HG03457 (cell line): ENCODE data around the gene GNAL.

Source experiments
- ATAC-seq: cut with Tn5 transposase; IDR thresholded peaks from one replicate; pipeline ENCODE4 v1.9.1; 2021; ENCODE audit warnings: moderate number of reproducible peaks; ENCODE audit not compliant: unreplicated experiment

Gene GNAL

DNA sequence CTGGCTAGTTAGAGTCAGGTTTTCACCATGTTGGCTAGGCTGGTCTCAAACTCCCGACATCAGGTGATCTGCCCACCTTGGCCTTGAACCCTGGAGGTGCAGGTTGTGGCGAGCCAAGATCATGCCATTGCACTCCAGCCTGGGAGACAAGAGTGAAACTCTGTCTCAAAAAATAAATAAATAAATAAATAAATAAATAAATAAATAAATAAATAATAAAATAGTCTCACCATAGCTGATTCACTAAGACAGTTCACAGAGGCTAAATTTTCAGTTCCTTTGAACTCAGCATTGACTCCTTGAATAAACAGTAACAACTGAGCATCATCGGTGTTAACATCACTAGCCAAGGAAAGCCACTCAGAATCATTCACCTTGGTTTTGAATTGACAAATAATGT is 32.7 kb downstream of the GNAL start:
- ATAC-seq = no peak

DNA sequence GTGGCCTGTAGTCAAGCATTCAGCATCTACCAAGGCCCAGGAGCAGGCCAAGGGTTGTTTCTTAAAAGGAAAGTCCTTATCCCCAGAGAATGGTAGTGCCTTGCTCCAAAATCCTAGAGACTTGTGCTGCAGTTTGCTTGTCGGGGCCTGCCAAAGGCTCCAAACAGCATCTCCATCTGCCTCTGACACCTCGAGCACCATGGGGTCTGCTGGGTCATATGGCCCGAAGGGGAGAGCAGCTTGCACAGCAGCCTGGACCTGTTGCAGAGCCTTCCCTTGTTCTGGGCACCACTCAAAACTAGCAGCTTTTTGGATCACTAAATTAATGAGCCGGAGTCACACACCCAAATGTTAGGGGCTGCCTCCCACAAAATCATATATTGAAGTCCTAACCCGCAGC is 35.7 kb downstream of the GNAL start:
- ATAC-seq = no peak

DNA sequence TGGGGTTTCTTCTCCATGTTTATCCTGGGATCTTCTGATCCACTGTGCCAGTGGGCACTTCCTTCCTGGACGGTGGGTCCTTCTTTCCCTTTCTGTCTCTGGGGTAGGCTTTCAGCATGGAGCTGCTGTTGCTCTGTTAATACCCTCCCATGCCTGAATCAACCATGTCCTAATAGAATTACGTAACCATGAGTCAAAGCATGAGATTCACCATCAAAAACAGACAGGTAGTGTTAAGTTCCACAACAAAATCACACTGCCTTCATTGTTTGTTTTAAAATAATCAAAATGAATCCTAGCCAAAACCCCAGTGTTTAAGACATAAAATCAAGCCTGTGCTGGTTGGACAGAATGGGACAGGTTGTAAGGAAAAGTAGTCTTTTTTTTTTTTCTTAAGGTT is 37.5 kb downstream of the GNAL start:
- ATAC-seq = no peak

DNA sequence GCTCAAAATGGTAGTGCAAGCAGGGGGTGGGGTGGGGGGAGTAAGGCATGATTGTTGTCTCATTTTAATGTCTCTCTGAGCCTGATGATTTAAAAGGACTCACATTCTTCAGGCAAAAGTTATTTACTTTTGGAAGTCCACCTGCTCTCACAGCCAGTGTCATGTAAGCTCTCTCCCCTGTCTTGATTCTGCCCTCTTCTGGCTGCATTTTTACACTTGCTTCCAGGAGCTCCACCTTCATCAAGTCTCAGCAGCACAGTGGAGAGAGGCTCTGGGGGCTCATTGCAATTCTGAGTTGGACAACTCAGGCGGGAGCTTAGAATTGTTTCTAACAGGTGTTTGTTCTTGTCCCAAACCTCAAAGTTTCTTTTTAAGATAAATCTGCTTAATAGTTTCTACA is 39.2 kb downstream of the GNAL start:
- no peak for ATAC-seq

DNA sequence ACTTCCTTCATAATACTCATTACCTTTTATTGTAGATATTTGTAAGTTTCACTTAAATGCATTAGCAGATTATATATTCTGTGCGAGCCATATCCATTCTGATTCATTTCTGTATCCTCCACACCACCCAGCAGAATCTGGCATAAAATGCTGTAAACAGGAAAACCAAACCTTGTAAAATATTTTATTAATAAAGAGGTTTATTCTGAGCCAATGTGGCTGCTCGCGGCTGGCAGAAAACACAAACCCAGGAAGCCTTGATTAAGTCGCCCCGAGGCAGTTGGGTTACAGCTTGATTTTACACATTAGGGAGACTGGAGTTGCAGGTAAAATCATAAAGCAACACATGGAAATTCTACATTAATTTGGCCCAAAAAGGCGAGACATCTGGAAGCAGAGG is 40.5 kb downstream of the GNAL start:
- no peak for ATAC-seq

DNA sequence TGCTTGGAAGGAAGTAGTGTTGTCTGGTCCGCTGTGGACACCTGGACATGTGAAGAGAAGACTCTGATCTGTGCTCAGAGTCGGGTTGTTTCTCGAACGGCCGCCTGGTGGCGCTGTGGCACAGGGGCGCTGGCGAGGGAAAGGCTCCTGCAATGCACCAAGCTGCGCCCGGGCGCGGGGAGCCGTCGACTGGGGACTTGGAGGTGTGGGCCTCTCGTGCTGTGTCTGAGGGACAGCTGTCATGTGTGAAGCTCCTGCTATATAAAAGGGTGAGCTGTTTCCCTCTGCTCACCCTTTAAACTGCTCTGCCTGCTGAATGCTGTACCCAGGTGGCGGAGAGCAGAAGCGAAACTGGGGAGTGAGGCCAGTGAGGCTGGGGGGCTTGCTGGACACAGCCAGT is 44.0 kb downstream of the GNAL start:
- ATAC-seq = no peak

DNA sequence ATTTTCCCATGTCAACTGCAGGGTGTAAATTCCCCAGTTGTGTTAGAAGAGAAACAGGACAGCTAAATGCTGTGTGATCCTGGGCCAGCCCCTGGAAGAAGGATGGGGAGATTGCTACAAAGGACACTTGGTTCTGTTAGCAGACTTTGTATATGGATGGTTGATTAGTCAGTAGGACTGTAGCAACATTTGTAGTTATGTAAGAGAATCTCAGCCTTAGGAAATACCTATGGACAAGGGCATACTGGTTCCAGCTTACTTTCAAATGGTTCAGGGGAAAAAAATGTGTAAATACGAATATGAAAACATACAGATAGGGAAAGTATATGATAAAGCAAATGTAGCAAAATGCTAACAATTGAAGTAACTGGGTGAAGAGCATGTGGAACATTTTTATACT is 47.6 kb downstream of the GNAL start:
- no peak for ATAC-seq

DNA sequence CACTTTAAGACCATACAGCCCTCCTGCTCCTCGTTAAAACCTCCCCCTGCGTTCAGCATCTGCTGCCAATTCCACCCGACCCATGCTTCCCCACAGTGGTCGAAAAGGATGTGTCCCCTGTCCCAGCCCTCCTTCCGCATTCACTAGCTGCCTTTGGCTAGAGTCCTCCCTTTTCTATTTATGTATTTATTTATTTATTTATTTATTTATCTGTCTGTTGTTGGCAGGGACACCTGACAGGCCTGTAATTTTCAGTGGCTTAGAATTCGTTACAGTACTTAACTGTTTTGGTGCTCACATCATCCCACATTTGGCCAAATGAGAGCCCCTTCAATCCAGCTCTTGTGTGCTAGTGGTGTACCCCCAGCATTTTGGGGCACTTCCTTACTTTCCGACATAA is 50.8 kb downstream of the GNAL start:
- ATAC-seq = no peak

DNA sequence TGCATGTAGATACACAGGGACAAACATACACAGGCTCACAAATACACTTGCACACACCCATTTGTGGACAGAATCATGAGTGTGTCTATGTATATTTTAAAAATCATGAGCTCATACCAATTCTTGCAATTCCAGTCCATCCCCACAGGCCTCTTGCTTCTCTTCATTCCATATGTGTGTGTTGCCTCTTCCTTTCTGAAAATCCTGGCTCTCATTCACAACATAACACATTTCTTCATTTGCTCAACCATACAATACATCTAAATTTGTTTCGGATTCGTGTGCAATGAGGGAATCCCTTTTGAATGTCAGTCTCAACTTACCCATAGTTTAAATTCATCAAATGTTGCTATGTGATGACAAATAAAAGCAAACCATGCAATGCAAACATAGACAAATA is 51.4 kb downstream of the GNAL start:
- no peak for ATAC-seq

DNA sequence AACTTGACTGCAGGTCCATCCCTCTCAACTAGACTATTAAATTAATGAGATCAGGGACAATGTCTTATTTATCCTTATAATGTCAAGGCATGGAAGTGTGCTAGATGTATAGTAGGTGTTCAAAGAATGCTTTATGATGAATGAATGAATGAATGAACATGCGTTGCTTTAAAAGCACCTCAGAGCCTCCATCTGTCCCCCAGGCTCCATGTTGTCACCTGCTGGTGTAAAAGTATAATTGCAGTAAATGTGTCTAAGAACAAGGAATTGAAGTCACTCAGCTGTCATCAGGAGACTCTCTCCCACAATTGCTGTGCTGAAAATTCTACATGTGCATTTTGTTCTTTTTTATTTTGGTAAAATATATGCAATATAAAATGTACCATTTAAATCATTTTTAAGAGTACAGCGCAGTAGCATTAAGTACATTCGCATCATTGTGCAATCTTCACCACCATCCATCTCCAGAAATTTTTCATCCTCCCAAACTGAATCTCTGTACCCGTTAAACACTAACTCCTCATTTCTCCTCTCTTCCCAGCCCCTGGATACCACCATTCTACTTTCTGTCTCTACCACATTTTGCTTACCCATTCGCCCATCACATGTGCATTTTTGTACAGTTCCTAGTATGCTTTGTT is 52.6 kb downstream of the GNAL start:
- no peak for ATAC-seq

DNA sequence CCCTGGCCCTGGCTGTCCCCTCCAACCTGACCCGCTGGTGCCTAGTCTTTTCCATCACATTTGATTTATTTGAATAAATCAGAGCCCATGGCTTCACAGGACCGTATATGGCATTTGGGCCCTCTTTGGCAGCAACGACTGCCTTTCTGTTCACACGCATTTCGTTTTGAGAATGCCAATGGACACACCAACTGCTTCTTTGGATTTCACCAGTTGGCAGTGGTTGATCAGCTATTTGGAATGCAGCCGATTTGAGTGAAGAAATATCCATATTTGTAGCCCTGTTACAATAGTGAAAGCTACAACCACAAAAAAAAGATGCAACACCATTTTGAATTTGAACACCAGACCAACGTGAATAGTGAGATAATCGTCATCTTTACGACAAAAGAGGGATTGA is 56.5 kb downstream of the GNAL start:
- no peak for ATAC-seq

DNA sequence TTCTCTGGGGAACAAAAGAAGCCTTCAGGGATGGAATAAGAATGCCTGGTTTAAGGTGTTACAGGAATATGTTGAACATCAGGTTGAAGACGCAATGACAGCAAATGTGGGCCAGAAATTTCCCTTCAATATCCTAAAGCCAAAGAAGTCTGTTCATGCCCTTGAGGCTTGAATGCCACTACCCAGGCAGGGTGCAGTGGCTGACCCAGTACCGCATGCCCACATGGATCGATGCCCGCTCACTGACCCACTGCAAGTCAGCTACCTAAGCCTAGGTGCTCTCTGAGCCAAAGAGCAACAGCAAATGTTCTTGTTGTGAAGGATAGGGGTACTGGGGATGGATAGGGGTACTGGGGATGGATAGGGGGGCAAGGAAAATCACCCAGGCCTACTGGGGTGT is 58.2 kb downstream of the GNAL start:
- ATAC-seq = no peak

DNA sequence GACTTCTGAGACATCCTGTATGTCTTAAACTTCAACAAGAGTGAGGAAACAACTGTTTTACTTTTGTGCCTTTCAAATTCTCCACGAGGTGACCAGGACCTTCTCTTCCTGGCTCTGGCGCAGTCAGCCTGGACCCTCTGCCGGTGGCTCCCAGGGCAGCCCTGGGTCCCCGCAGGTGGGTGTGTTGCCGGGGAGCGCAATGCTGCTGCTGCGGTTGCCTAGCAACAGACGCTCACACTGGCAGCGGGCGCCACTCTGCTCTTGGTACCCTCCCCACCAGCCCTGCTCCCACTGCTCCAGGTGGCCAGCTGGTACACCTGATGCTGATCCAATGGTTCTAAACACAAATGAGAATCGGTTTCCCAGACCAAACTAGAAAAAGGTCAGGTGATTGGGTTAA is 58.7 kb downstream of the GNAL start:
- no peak for ATAC-seq

DNA sequence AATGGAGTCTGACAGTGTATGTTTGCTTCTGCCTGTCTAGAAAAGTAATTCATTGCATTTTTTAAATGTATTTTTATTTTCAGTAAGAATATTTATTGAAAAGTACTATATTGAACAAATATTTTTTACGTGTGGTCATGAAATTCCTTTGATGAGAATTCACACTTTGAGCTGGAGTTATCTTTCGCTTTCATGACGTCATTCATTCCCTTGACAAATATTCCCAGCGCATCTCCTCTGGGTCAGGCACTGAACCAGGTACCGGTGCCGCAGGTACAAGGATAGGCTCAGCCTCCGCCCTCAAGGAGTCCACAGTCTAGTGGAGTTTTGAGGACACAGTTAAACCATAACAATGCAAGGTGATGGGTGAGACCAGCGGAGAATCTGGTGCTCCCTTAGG is 60.2 kb downstream of the GNAL start:
- no peak for ATAC-seq

DNA sequence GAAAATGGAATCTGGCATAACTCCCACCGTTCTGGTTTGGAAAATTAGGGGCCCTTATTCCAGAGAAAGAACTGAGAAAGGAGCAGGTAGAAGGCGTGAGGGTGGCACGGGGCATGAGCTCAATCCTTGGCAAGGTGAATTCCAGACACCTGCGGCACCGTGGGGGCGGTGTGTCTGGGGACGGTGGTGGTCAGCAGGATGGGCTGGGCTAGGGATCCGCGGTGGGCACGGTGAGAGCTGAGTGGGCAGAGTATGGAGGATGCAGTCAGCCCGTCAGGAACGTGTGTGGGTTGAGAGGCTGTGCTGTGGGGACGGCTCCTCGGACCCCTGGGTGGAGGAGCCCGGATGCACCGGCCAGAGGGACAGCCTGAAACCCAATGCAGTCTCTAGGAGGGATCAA is 61.1 kb downstream of the GNAL start:
- no peak for ATAC-seq

DNA sequence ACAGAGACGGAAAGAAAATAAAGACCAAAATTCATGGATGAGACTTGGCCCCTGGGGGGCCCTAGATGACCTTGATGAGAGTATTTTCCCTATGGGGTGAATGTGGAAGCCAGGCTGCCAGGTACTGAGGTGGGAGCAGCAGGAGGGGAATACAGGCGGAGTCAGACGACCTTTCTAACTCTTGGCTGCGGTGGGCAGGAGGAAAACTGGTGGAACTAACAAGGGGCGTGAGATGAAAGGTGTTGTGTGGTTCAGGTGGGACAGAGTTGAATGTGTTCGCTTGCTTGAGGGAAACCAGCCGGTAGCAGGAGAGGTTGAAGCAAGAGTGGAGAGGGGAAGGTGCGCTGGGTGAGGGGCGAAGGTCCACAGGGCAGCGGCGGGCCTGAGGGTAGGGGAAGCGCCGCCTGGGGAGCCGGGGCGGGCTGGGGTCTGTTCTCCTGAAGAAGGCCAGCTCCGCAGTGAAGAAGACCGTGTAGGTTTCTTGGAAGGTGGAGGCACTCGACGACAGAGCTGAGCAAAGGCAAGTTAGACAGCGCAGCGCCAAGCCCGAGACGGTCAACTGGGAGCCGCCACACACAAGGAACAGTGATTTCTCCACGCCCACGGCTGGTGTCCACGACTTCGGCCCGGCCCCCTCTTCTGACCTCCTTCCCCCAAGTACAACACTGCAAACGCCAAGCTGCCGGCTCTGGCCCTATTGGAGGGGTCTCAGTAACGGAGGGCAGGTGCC is 61.7 kb downstream of the GNAL start:
- ATAC-seq = no peak

DNA sequence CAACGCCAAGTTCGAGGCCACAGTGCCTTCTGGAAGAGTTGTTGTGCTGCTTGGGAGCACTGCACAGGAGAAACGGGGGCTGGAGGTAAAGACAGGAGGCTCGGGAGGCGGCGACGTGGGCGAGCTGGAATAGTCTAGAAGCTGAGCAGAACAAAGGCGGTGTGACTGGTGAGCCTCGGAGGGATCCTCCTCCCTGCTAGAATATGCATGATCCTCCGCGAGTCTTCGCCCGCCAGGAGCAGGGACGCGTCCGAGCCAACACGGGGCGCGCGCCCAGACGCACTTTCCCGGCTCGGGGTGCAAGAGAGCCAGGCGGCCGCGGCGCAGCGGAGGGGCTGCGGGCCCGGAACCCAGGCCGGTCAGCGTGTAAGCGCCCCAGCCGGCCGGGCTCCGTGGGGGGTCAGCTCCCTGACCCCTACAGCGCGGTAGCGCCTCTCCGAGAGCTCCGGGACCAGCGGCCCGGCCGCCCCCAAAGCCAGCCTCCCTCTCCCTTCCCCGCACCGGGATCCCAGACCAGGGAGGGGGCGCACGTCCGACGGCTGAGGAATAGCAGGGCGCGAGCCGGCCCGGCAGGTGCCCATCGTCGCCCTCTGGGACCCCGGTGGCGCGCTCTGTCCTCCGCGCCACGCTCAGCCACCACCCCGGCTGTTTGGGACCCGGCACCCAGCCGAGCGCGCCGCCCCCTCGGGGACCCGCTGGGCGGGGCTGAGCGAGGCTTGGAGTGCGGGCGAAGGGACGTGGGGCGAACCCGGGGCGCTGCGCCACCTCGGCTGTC is 62.5 kb downstream of the GNAL start:
- no peak for ATAC-seq

DNA sequence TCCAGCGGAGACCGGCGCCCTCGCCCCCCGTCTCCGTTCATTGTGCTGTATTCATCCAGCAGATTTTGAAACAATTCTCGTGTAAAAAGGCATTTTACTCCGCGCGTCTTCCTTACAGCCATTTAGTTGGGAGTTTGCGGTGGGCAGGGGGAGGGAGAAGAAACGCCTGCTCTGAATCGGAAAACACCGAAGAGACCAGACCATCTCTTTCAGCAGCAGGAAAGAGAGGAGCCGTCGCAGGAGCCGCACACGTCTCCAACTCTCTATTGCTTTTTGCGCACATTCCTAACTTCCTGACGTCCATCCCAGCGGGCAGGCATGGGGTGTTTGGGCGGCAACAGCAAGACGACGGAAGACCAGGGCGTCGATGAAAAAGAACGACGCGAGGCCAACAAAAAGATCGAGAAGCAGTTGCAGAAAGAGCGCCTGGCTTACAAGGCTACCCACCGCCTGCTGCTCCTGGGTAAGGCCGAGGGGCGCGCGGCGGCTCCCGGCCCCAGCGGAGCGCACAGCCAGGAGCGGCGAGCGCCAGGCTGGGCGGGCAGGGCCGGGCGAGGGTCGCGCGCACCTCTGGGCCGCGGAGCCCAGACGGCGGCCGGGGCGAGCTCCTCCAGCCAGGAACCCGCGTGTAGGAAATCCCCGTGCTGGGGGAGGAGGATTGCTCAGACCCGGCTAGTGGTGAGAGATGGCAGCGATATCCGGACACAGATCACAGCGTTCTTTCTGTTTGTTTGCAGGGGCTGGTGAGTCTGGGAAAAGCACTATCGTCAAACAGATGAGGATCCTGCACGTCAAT is 63.2 kb downstream of the GNAL start:
- no peak for ATAC-seq

DNA sequence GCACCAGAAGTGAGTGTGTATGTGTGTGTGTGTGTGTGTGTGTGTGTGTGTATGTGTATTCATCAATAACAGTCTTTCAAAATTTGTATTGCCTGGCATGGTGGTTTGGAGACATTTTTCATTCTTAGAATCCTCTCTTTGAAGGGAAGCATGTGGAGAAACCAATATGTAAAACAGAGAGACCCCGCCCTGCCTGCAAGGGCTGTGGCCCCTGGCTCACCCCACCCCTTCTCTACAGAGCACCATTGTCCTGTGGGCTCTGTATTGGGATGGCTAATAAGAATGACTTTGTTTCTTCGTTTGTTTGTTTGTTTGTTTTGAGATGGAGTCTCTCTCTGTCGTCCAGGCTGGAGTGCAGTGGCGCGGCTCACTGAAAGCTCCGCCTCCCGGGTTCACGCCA is 65.9 kb downstream of the GNAL start:
- ATAC-seq = no peak

DNA sequence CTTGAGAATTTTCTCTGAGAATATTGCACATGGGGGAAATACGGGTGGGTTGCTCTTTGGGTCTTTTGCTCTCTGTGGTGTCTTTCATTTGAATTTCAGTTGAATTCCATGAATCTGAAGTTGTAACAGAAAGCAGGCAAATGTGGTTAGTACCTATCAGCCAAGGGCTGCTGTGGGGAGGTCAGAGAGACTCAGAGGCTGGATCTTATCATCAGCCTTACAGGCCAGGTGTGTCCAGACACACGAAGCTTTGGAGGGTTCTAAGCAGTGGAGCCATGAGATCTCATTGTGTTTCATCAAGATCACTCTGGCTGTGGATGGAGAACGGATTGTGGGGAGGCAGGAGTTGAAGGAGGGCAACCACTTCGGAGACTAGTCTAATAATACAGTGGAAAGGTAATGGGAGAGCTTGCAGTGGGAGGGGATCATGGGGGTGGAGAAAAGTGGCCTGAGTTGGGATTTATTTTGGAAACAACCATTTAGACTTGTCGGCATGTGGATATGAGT is 68.1 kb downstream of the GNAL start:
- no peak for ATAC-seq

DNA sequence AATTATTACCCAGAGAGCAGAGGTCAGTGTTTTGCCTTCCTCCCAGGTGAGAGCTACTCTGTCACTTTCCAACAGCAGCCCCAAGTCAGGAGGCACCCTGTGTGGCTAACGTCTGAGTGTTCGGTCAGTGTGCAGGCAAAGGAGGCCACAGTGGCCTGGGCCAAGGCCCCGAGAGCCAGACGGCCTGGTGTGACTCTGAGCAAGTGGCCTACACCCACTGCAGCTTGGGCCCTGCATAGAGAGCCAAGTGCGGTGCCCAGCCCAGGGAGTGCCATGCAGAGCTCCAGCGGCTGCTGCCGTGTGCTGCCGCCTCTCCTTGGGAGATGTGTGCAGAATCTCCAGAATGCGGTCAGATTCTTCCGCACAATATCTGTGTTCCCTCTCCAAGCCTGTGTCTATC is 70.4 kb downstream of the GNAL start:
- ATAC-seq = no peak
